ENCODE results near the gene SLC52A3.

SLC52A3 gene

DNA sequence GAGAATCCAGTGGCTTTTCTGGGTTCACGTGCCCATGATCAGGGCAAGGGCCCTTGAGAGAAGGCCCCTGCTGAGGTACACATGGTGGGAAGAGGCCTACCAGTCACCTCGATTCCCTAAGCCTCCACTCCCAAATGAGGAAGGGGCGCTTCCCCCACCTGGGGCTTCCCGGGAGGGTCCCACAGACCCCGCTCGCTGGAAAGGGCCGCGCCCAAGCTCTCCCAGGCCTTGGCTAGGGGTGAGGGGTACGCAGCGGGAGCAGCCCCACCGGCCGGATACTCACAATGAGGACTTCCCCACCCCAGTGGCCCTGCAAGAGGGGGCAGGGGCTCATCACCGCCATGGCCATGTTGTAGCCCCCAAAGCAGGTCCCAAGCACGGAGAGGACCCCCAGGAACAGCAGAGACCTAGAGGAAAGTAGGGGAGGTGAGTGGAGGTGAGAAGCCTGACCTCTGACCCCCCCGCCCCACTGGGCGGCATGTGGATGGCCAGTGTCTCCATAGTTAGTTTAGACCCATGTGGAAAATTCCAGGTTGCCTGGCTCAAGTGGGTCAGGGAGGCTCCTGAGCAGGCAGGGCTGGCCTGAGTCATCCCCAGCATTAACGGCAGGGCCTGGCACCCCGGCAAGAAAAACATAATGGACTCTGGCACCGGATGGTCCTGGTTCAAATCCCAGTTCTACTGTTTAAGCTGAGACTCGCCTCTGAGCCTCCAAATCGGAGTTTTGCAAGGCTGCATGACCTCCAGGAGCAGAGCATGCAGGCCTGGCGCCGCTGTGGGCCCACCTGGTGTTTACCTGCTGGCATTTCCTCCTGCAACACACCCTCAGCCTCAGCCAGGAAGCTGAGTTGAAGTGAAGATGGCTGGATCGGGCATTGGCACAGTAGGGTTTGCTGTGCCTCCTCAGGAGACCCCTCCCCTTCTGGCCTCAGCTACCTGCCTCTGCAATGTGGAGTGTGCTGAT lies 6.6 kb downstream of the SLC52A3 start:
- no peak for DNase-seq (ENCODE audit: low read depth)
- no peak overlapping the region for H3K4me3 ChIP-seq (ENCODE audit: low read depth, low read length)
- TF ChIP-seq, protein P1, sequence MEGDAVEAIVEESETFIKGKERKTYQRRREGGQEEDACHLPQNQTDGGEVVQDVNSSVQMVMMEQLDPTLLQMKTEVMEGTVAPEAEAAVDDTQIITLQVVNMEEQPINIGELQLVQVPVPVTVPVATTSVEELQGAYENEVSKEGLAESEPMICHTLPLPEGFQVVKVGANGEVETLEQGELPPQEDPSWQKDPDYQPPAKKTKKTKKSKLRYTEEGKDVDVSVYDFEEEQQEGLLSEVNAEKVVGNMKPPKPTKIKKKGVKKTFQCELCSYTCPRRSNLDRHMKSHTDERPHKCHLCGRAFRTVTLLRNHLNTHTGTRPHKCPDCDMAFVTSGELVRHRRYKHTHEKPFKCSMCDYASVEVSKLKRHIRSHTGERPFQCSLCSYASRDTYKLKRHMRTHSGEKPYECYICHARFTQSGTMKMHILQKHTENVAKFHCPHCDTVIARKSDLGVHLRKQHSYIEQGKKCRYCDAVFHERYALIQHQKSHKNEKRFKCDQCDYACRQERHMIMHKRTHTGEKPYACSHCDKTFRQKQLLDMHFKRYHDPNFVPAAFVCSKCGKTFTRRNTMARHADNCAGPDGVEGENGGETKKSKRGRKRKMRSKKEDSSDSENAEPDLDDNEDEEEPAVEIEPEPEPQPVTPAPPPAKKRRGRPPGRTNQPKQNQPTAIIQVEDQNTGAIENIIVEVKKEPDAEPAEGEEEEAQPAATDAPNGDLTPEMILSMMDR (conservative IDR thresholded peaks at IDR 0.05; ENCODE audit: low read depth, low read length), result no peak

DNA sequence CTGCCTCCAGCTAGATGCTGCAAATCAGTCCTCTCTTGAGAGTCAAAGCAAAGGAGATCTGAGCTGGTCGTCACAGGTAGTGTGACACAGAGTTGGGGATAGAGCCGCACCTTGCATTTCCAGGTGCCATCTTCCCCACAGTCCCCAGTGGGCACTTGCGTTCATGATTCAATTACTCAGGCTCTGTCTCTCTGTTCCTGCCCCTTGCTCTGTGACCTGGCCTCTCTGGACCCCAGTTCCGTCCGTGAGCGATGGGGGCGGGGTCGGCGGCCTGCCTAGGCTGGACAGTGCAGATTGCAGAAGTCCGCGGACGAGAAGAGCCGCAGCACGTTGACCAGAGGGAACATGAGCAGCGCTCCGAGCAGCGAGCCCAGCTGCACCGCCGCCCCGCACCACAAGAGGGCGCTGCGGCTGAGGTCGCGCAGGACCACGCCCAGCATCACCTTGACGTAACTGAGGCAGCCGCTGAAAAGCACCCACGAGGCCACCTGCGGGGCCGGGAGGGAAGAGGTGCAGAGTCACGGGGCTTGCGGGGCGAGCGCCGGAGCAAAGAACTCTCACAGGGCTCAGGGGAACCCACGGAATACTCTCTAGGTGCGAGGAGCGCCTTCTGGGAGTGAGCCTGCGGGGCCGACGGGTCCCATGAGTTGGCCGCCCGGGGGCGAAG lies 7.4 kb downstream of the SLC52A3 start:
- TF ChIP-seq, protein P1 (conservative IDR thresholded peaks at IDR 0.05; ENCODE audit: low read depth, low read length), result peak; percentile 69
- DNase-seq (ENCODE audit: low read depth), result peak; percentile 33
- no peak overlapping the region for H3K4me3 ChIP-seq (ENCODE audit: low read depth, low read length)

- DNase-seq (ENCODE audit: low read depth), result no peak
- no peak overlapping the region for H3K4me3 ChIP-seq (ENCODE audit: low read depth, low read length)
- TF ChIP-seq, protein P1 (conservative IDR thresholded peaks at IDR 0.05; ENCODE audit: low read depth, low read length), result no peak
Observed at GRCh38 chr20:757506-757905, 10.8 kb downstream of the SLC52A3 start.

- TF ChIP-seq, protein P1 (conservative IDR thresholded peaks at IDR 0.05; ENCODE audit: low read depth, low read length), result no peak
- H3K4me3 ChIP-seq (ENCODE audit: low read depth, low read length), result no peak overlapping the region
- DNase-seq (ENCODE audit: low read depth), result no peak
Observed at GRCh38 chr20:755941-756340, 12.4 kb downstream of the SLC52A3 start.

DNA sequence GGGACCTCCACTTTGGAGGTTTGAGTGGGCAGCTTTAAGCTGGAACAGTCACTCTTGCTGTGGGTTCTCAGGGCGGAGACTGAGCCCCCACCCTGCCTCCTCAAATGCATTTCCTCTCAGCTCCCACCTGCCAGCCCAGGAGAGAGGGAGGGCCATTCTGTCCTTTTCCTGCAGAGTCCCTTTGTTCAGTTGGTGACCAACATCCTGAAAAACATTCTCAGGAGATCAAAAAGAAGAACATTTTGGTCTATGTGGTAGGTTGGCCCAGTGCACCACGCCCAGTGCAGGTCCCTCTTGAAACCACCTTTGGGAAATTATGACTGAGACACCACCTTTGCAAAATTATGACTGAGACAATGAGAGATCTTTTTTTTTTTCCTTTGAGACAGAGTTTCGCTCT lies 13.4 kb downstream of the SLC52A3 start:
- DNase-seq (ENCODE audit: low read depth), result no peak
- TF ChIP-seq, protein P1 (conservative IDR thresholded peaks at IDR 0.05; ENCODE audit: low read depth, low read length), result no peak
- H3K4me3 ChIP-seq (ENCODE audit: low read depth, low read length), result no peak overlapping the region

DNA sequence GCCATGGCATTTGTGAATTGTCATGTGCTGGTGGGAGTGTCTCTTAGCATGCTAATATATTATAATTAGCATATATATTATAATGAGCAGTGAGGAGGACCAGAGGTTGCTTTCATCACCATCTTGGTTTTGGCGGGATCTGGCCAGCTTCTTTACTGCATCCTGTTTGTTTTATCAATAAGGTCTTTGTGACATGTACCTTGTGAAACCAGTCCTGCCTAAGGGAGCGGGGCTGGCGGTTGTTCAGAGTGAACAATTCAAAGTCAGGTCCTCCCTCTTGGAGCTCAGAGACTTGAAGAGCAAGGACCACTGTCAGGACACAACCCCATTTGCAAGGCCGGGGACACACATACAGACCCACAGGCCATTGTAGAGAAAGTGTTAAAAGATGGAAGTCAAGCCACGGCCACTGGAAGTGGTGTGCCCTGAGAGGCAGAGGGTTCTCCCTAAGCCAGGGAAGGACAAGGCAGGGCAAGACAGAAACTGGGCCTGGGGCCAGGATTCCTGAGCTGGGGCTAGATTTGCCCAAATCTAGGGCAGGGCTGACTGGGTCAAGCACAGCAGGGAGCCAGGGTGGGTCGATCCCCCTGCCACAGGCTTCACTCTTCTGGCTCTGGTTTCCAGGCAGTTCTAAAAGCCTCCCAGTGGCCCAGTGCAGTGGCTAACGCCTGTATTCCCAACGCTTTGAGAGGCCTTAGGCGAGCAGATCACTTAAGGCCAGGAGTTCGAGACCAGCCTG lies 14.2 kb downstream of the SLC52A3 start:
- no peak overlapping the region for H3K4me3 ChIP-seq (ENCODE audit: low read depth, low read length)
- TF ChIP-seq, protein P1 (conservative IDR thresholded peaks at IDR 0.05; ENCODE audit: low read depth, low read length), result no peak
- DNase-seq (ENCODE audit: low read depth), result no peak
